ENCODE measurements around the gene ABHD17C.
A peak's percentile ranks its signal among the peaks of the same experiment; 100 is the strongest.
"Not testable (repeated sequence)": the region's sequence is repeated elsewhere in the genome, so short reads cannot be mapped to it uniquely, and the experiment has no call there.

Gene ABHD17C

DNA sequence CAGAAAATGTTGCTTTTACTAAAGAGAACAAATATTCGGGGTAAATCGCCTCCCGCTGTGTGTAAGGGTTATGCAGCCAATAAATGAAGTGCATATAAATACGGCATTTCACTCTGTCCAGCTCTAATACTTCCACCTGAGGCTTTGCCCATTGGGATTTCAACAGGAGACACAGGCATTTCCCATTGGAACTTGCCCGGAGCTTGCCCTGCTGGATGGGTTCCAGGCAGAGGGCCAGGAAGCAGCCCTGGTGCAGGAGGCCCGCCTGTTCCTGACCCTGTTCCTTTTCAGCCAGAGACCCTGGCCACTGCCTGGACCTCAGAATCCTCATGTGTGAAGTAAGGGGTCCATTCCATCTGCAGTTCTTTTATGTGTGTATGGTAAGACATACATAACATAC lies 66.6 kb downstream of the ABHD17C start:
- DNase-seq: no peak

DNA sequence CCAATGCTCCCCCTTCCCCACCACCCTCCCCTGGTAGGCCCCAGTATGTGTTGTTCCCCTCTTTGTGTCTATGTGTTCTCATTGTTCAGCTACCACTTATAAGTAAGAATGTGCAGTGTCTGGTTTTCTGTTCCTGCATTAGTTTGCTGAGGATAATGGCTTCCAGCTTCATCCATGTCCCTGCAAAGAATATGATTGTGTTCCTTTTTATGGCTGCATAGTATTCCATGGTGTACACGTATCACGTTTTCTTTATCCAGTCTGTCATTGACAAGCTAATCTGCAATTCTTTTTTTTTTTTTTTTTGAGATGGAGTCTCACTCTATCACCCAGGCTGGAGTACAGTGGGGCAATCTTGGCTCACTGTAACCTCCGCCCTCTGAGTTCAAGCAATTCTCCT lies 68.1 kb downstream of the ABHD17C start:
- DNase-seq: not testable (repeated sequence)

- no peak for DNase-seq
Measured at GRCh38 chr15:80764535-80764934, 69.4 kb downstream of the ABHD17C start.

DNA sequence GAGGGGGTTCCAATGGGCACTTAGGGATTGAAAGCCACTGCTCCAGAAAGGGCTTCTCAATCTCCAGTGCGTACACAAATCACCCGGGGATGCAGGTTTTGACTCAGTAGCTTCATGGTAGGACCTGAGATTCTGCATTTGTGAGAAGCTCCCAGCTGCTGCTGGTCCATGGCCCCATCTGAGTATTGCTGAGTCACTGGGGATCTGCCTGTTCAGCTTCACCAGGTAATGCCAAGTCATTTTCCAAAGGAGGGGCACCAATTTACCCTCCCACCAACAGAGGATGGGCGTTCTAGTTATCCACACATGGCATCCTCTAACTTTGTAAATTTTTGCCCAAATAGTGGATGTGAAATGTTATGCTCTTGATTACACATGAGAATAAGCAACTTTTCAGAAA lies 71.2 kb downstream of the ABHD17C start:
- no peak for DNase-seq

DNA sequence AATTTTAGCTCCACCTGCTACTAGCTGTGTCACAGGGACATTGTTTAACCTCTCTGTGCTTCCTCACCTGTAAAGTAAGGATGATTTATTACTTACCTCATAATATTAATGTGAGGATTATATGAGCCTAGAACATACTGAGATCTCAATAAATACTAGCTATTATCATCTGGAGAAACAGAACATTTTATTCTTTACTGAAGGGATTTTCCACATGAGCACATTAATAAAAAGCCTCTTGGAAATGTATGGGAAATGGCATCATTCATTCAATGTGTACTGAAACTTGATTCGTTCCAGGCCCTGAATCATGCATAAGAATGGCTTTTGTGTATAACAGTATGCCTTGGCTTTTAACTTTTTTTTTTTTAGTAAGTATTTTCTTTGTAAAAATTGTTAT lies 73.0 kb downstream of the ABHD17C start:
- DNase-seq: no peak

DNA sequence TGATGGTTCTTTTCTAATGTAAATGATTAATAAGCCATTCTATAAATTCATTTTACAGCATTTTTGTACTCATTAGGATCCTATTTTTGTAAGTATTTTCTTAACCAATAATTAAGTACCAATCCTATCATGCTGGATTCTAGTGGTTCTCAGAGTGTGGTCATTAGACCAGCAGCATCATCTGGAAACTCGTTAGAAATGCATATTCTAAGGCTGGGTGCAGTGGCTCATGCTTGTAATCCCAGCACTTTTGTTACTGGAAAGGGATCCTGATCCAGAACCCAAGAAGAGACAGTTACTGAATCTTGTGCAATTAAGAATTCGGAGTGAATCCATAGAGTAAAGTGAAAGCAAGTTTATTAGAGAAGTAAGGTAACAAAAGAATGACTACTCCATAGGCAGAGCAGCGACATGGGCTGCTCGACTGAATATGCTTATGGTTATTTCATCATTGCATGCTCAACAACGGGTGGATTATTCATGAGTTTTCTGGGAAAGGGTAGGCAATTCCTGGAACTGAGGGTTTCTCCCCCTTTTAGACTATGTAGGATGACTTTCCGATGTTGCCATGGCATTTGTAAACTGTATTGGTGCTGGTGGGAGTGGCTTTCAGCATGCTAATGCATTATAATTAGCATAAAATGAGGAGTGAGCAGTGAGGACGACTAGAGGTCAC lies 74.2 kb downstream of the ABHD17C start:
- DNase-seq: no peak

DNA sequence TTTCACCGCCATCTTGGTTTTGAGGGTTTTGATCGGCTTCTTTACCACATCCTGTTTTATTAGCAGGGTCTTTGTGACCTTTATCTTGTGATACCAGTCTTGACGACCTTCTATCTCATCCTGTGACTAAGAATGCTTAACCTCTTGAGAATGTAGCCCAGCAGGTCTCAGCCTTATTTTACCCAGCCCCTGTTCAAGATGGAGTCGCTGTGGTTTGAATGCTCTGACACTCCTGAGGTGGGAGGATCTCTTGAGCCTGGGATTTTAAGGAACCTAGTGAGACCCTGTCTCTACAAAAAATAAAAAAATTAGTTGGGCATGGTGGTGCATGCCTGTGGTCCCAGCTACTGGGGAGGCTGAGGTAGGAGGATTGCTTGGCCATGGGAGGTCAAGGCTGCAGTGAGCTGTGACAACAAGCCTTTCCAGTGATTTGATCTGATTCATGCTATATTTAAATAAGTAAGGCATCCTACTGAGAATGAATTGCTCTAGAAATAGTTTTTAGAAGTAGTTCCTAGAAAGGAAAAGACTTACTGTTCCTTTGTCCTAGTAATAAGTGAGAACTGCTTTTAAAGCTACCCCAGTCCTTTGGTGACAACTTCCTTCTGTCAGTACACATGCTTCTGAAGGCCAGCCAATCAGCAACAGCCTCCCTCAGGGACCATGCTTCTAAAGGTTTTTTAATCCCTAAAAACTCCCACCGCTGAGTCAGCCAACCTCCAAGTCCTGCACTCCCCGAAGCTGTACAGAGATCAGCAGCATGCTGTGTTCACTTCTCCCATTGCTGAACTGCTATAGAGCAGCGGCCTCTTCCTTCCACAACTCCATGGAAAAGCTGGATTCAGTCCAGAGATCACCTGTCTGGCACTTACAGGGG lies 75.0 kb downstream of the ABHD17C start:
- DNase-seq: no peak

DNA sequence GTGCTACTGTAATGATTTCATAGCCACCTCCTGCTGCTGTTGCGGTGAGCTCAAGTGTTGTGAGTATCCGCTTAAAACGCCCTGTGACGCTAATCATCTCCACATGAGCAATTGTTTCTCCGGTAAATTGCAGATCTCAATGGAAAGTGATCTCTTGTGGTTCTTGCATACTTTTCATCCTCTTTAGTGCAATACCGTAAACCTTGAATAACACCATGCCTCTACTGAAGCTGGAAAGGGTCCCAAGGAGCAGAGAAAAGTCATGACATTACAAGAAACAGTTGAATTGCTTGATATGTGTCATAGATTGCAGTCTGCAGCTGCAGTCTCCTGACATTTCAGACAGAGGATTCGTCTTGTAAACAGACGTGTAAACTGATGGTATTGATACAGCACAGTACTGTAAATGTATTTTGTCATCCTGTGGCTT lies 78.0 kb downstream of the ABHD17C start:
- no peak for DNase-seq

DNA sequence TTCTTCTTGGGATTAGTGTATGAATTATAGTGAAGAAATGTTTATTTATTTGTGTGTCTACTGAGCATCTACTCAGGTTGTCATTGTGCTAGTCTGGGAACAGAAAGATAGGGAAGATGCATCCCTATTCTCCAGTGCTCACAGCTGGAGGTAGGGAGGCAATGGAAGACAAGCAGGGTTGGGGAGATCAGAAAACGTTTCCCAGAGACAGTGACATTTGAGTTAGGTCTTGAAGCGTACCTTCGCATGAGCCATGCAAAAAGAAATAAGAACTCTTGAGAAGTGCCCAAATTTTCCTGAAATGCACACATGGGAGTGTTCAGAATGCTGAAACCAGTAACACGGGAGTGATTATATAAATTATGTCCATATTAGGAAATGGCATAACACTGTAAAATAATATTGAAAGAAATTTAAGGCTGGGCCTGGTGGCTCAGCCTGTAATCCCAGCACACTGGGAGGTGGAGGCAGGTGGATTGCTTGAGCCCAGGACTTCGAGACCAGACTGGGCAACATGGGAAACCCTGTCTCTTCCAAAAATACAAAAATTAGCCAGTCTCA lies 78.8 kb downstream of the ABHD17C start:
- no peak for DNase-seq

DNA sequence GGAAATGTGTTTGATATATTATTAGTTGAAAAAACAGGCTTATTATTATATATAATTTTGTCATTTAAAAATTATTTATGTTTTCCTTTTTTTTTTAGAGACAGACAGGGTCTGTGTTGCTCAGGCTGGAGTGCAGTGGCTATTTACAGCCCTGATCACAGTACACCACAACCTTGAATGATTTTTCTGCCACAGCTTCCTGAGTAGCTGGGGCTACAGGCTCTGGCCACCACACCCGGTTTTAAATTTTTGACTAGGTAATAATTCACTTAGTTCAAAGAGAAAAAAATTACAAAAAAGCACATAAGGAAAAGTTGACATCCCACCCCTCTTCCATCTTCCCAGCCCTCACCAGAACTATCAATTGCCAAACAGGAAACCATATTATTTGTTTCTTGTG lies 79.4 kb downstream of the ABHD17C start:
- DNase-seq: no peak

- no peak for DNase-seq
Measured at GRCh38 chr15:80775338-80775737, 80.2 kb downstream of the ABHD17C start.

- peak in 46 of 56 donors; percentile 5 to 85 (median 50) for DNase-seq
Measured at GRCh38 chr15:80776420-80777045, 81.4 kb downstream of the ABHD17C start.

DNA sequence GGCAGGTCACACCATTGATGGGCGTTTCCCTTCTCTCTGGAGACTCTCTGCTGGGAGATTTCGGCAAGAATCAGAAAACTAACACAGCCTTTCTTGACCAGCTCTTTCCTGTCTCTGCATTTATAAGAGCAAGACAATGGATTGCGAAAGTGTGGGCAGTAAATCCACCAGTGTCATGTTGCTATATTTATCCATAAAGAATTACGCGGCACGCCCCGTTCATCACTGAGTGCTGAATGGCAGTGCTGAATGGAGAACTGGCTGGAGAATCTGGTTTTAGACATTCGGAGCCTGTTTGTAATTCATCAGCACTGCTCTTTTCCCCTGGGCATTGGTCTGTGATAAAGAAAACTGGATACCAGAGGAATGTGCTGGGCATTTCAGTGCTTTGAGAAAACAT lies 82.0 kb downstream of the ABHD17C start:
- no peak for DNase-seq

DNA sequence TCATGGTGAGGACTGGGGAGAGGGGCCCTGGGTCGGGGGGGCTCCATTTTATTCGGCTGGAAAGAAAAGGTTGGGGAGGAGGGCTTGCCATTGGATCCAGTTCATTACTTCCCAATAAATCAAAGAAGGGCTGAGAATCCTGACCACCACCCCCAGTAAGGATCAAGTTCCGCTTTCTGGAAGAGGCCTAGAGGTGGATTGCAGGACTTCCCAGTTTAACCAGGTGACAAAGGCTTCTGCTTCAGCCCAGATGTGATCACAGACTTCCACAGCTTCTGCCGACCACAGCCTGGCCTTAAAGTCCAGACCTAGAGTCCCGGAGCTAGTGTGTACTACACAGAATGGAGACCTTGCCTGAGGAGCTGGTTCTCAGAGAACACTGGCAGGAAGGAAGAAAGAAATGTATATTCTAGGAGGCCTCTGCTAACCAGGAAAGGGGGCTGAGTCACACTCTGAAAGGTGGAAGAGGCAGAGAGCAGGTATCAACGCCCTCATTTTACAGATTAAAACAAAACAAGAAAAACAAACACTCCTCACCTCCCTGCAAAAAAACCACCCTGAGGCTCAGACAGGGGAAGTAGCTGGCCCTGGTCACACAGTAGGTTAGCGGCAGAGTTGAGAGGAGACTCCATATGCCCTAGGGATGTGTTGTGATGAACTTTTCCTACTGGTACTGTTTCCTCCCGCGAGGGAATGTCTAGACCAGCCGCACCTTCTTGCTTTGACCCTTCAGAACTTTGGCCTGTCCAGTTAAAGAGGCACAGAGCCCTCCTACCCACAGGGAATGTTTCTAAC lies 82.9 kb downstream of the ABHD17C start:
- no peak for DNase-seq

- no peak for DNase-seq
Measured at GRCh38 chr15:80778621-80778963, 83.5 kb downstream of the ABHD17C start.

DNA sequence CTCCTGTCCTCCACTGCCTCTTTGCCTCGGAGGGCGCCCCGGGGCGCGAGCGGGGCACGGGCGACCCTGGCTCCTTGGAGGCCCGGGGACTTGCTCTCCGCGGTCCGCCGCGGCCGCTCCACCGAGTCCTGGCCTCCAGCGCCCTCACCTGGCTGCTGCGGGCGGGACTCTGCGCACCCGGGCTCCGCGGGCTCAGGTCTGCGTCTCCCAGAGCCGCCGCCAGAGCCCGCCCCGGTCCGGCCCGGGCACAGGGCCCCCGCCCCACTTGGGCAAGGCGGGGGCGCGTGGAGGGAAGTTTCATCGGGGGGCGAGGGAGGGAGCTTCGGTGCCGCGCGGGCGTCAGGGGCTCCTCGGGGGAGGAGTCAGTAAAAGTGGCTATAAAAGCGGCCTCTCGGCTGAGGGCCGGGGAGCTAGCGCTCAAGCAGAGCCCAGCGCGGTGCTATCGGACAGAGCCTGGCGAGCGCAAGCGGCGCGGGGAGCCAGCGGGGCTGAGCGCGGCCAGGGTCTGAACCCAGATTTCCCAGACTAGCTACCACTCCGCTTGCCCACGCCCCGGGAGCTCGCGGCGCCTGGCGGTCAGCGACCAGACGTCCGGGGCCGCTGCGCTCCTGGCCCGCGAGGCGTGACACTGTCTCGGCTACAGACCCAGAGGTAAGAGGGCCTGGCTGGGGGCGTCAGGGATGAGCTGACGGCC lies 84.0 kb downstream of the ABHD17C start, which contains the start of gene CEMIP:
TSS of gene CEMIP (plus strand) at position 407 of the 694 bp plus-strand sequence. CDS start 94,510 bp downstream, outside the sequence.
- DNase-seq: peak in 51 of 56 donors; percentile 3 to 81 (median 49)

DNA sequence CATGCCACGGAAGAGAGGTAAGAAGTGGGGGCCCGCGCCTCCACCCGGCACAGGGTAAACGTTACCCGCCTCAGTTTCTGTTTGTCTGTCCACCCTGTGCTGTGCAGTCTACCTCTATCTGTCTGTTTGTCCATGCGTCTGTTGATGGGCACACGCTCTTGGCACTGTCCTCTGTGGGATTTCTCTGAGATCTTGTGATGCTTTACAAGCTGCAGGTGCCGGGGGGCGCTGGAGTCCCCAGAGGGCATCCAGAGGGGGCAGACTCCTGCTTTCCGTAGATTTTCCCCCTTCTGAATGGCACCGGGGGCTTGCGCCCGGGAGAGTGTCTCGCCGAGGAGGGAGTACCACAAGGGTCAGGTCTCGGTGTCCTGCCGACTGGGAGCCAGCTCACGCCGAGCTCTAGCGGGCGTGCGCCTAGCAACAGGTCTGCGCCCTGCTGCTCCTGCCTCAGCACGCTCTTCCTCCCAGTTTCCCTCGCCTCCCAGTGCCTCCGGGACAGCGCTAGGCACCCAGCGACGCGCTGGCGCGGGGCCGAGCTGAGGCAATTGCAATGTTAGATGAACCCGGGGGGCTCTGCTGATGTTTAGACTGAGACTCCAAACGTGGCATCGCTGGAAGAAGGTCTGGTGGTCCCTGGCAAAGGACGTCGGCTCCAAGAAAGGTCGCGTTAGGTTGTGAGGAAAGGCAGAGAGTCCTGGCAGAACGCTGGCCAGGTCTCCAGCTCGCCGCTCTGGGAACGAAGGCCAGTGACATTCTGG lies 84.7 kb downstream of the ABHD17C start:
- DNase-seq: peak in 19 of 56 donors; percentile 3 to 59 (median 25)

GRCh38 chr15:80780416-80781221 lies 85.5 kb downstream of the ABHD17C start:
- peak in 2 of 56 donors; percentile 9 to 11 for DNase-seq

- DNase-seq: no peak
Measured at GRCh38 chr15:80783260-80783659, 88.2 kb downstream of the ABHD17C start.

Measured in nucleus accumbens (tissue), 56 donors.